Transverse colon (tissue), 4 donors: Measurements from ENCODE around the gene HDAC9.

Experiments
- CTCF ChIP-seq, 5 experiments: fragments of 200-600 bp in 3 of 5; fragments of 450-650 bp in 2 of 5; sonication (generic) in 3 of 5; IDR thresholded peaks; 1 replicate in 2 of 5; 2 replicates in 3 of 5; pipeline ENCODE4 v1.5.1; 2016 to 2017; ENCODE audit warnings: antibody characterized with exemption in 5 of 5, inconsistent platforms in 3 of 5, mild to moderate bottlenecking in 2 of 5, moderate library complexity in 1 of 5
- POLR2A ChIP-seq: fragments of 450-650 bp; IDR thresholded peaks from one replicate; pipeline ENCODE4 v1.6.1; 2016; ENCODE audit warnings: antibody characterized with exemption, mild to moderate bottlenecking, moderate library complexity
- POLR2AphosphoS5 ChIP-seq, 3 donors: sonication (generic); formaldehyde crosslinking; IDR thresholded peaks; one replicate each; pipeline ENCODE4 v1.6.1; 2016; ENCODE audit warnings: antibody characterized with exemption in 3 of 3

- no peak for TF ChIP-seq POLR2A
- TF ChIP-seq CTCF (IDR thresholded peaks at IDR 0.05), result no peak
- TF ChIP-seq POLR2AphosphoS5 (IDR thresholded peaks at IDR 0.05), result no peak
Observed at GRCh38 chr7:18505870-18506460, 10.4 kb downstream of the HDAC9 start.
